ENCODE results near the gene SRRT.
"Not testable (repeated sequence)": the region's sequence is repeated elsewhere in the genome, so short reads cannot be mapped to it uniquely, and the experiment has no call there.

DNA sequence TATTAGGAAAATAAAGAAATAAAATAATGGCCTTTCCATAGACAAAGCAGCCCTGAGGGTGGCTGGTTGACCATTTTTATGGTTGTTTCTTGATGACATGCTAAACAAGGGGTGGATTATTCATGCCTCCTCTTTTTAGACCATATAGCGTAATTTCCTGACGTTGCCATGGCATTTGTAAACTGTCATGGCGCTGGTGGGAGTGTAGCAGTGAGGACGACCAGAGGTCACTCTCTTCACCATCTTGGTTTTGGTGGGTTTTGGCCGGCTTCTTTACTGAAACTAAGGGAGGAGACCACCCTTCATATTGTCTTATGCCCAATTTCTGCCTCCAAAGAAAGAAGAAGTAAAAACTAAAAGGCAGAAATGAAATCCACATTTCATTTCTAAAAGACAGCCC lies 44.4 kb downstream of the SRRT start:
- TF ChIP-seq, protein P1, sequence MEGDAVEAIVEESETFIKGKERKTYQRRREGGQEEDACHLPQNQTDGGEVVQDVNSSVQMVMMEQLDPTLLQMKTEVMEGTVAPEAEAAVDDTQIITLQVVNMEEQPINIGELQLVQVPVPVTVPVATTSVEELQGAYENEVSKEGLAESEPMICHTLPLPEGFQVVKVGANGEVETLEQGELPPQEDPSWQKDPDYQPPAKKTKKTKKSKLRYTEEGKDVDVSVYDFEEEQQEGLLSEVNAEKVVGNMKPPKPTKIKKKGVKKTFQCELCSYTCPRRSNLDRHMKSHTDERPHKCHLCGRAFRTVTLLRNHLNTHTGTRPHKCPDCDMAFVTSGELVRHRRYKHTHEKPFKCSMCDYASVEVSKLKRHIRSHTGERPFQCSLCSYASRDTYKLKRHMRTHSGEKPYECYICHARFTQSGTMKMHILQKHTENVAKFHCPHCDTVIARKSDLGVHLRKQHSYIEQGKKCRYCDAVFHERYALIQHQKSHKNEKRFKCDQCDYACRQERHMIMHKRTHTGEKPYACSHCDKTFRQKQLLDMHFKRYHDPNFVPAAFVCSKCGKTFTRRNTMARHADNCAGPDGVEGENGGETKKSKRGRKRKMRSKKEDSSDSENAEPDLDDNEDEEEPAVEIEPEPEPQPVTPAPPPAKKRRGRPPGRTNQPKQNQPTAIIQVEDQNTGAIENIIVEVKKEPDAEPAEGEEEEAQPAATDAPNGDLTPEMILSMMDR (conservative IDR thresholded peaks at IDR 0.05; ENCODE audit: low read length): not testable (repeated sequence)
- TF ChIP-seq EZH2phosphoT487 (IDR thresholded peaks at IDR 0.05; ENCODE audit: borderline replicate concordance): not testable (repeated sequence)

Data from Loucy (cell line).